OCI-LY1 (cell line): ENCODE results near the gene ZFYVE28.

Experiments
- CTCF ChIP-seq: fragments of 200-600 bp; sonication (generic), shearing (Covaris generic); IDR thresholded peaks from 2 replicates; pipeline ENCODE4 v1.5.1; 2017; ENCODE audit warnings: mild to moderate bottlenecking, antibody characterized with exemption, low read length, moderate library complexity, mixed read lengths
- EZH2 ChIP-seq: fragments of 200-600 bp; sonication (generic), shearing (Covaris generic); IDR thresholded peaks from 2 replicates; pipeline ENCODE4 v1.8.0; 2017; ENCODE audit warnings: borderline replicate concordance, mixed run types, mild to moderate bottlenecking, antibody characterized with exemption, low read length, moderate library complexity, mixed read lengths

- no peak for TF ChIP-seq CTCF
- no peak for TF ChIP-seq EZH2
These were observed 50.8 kb downstream of the ZFYVE28 start for GRCh38 chr4:2367626-2368025.
